ENCODE data around the gene GADD45B. TPM values are rescaled to one million over a fixed set of nuclear protein-coding genes. Genes with fewer than 3 reads are reported as not detected.
"Not testable (repeated sequence)": the region's sequence is repeated elsewhere in the genome, so short reads cannot be mapped to it uniquely, and the experiment has no call there.

GADD45B gene
- total RNA-seq, 1 donor: 54.8 TPM

GRCh38 chr19:2503521-2504109 lies 27.7 kb downstream of the GADD45B start:
- DNase-seq (ENCODE audit: low read depth): peak; percentile 75
- no peak for TF ChIP-seq CTCF (IDR thresholded peaks at IDR 0.05; ENCODE audit: insufficient read depth, low read depth, low read length)
- H3K4me3 ChIP-seq (ENCODE audit: low read depth, low read length): no peak overlapping the region

GRCh38 chr19:2506656-2507055 lies 30.7 kb downstream of the GADD45B start:
- not testable (repeated sequence) for H3K4me3 ChIP-seq (ENCODE audit: low read depth, low read length); DNase-seq (ENCODE audit: low read depth)

GRCh38 chr19:2507109-2507508 lies 31.2 kb downstream of the GADD45B start:
- DNase-seq (ENCODE audit: low read depth): peak; percentile 83
- no peak for TF ChIP-seq CTCF (IDR thresholded peaks at IDR 0.05; ENCODE audit: insufficient read depth, low read depth, low read length)
- H3K4me3 ChIP-seq (ENCODE audit: low read depth, low read length): no peak overlapping the region

- no peak overlapping the region for H3K4me3 ChIP-seq (ENCODE audit: low read depth, low read length)
- no peak for TF ChIP-seq CTCF (IDR thresholded peaks at IDR 0.05; ENCODE audit: insufficient read depth, low read depth, low read length)
- no peak for DNase-seq (ENCODE audit: low read depth)
These were observed 33.2 kb downstream of the GADD45B start for GRCh38 chr19:2509096-2509495.

- TF ChIP-seq CTCF (IDR thresholded peaks at IDR 0.05; ENCODE audit: insufficient read depth, low read depth, low read length): no peak
- no peak overlapping the region for H3K4me3 ChIP-seq (ENCODE audit: low read depth, low read length)
- no peak for DNase-seq (ENCODE audit: low read depth)
These were observed 35.6 kb downstream of the GADD45B start for GRCh38 chr19:2511570-2511969.

GRCh38 chr19:2511991-2512390 lies 36.1 kb downstream of the GADD45B start:
- TF ChIP-seq CTCF (IDR thresholded peaks at IDR 0.05; ENCODE audit: insufficient read depth, low read depth, low read length): no peak
- no peak overlapping the region for H3K4me3 ChIP-seq (ENCODE audit: low read depth, low read length)
- no peak for DNase-seq (ENCODE audit: low read depth)

GRCh38 chr19:2512523-2513431 lies 36.9 kb downstream of the GADD45B start:
- H3K4me3 ChIP-seq (ENCODE audit: low read depth, low read length): no peak overlapping the region
- TF ChIP-seq CTCF (IDR thresholded peaks at IDR 0.05; ENCODE audit: insufficient read depth, low read depth, low read length): no peak
- no peak for DNase-seq (ENCODE audit: low read depth)
